ENCODE measurements around the gene ANO2. TPM values are rescaled to one million over a fixed set of nuclear protein-coding genes. Genes with fewer than 3 reads are reported as not detected.

The ANO2 gene
- total RNA-seq, 4 donors from 2014 or later: 2.0 to 9.8 (median 4.9) TPM

- TF ChIP-seq POLR2A (IDR thresholded peaks at IDR 0.05) (no peak), CTCF (IDR thresholded peaks at IDR 0.05 in 4 of 5, conservative IDR thresholded peaks at IDR 0.05 in 1 of 5) (no peak)
- Histone ChIP-seq H3K9me3 (no peaks in the 10 kb centered on the region), H3K36me3 (no peaks in the 10 kb centered on the region), H3K4me3 (no peak overlapping the region), H3K4me1 (no peaks in the 10 kb centered on the region), H3K27me3 (peaks cover 0 to 3% (median 0%) of the 10 kb centered on the region in 3 donors), H3K27ac (no peak overlapping the region)
- no peak for DNase-seq
- no peak for ATAC-seq
- in situ Hi-C loops (cut with MboI; ENCODE audit: low sequenced_read_pairs in 4 of 4) (no loop called here), intact Hi-C loops (cut with DNase I; ENCODE audit: low total_unique reads) (no loop called here)
Measured at GRCh38 chr12:5882511-5883190, 62.4 kb downstream of the ANO2 start.

- H3K36me3 ChIP-seq: no peaks in the 10 kb centered on the region
- peaks cover 0 to 3% (median 0%) of the 10 kb centered on the region in 3 donors for H3K27me3 ChIP-seq
- in situ Hi-C loops (cut with MboI; ENCODE audit: low sequenced_read_pairs in 4 of 4): no loop called here
Measured at GRCh38 chr12:5881666-5882065, 63.4 kb downstream of the ANO2 start.

GRCh38 chr12:5881101-5881606, 63.9 kb downstream of the ANO2 start:
- Histone ChIP-seq H3K4me3 (no peak overlapping the region), H3K27me3 (peaks cover 0 to 3% (median 0%) of the 10 kb centered on the region in 3 donors), H3K4me1 (no peaks in the 10 kb centered on the region), H3K36me3 (no peaks in the 10 kb centered on the region), H3K27ac (no peak overlapping the region), H3K9me3 (no peaks in the 10 kb centered on the region)
- intact Hi-C loops (cut with DNase I; ENCODE audit: low total_unique reads): no loop called here
- in situ Hi-C loops (cut with MboI; ENCODE audit: low sequenced_read_pairs in 4 of 4): no loop called here
- TF ChIP-seq CTCF (IDR thresholded peaks at IDR 0.05 in 4 of 5, conservative IDR thresholded peaks at IDR 0.05 in 1 of 5) (no peak), POLR2A (IDR thresholded peaks at IDR 0.05) (no peak)
- no peak for ATAC-seq
- DNase-seq: no peak

More at GRCh38 chr12:5881666-5882065, 63.4 kb downstream of the ANO2 start:
- no peak for ATAC-seq
- no peak for DNase-seq
- intact Hi-C loops (cut with DNase I; ENCODE audit: low total_unique reads): no loop called here
- no peak overlapping the region for H3K4me3 ChIP-seq
- H3K9me3 ChIP-seq: no peaks in the 10 kb centered on the region
- no peak for TF ChIP-seq CTCF (IDR thresholded peaks at IDR 0.05 in 4 of 5, conservative IDR thresholded peaks at IDR 0.05 in 1 of 5)
- no peak for TF ChIP-seq POLR2A (IDR thresholded peaks at IDR 0.05)
- H3K27ac ChIP-seq: no peak overlapping the region
- no peaks in the 10 kb centered on the region for H3K4me1 ChIP-seq

GRCh38 chr12:5875851-5876250, 69.2 kb downstream of the ANO2 start:
- no peaks in the 10 kb centered on the region for H3K36me3 ChIP-seq
- H3K4me1 ChIP-seq: no peaks in the 10 kb centered on the region
- in situ Hi-C loops (cut with MboI; ENCODE audit: low sequenced_read_pairs in 4 of 4) (no loop called here), intact Hi-C loops (cut with DNase I; ENCODE audit: low total_unique reads) (no loop called here)
- DNase-seq: no peak
- no peak overlapping the region for H3K27ac ChIP-seq
- no peak overlapping the region for H3K4me3 ChIP-seq
- no peak for TF ChIP-seq POLR2A (IDR thresholded peaks at IDR 0.05)
- TF ChIP-seq CTCF (IDR thresholded peaks at IDR 0.05 in 4 of 5, conservative IDR thresholded peaks at IDR 0.05 in 1 of 5): no peak
- no peaks in the 10 kb centered on the region for H3K9me3 ChIP-seq
- ATAC-seq: no peak
- H3K27me3 ChIP-seq: peaks cover 0 to 3% (median 0%) of the 10 kb centered on the region in 3 donors
